Heart left ventricle (tissue), 13 donors: ENCODE results near the gene LMCD1.

Experiments
- POLR2A ChIP-seq, 2 donors: fragments of 450-650 bp; IDR thresholded peaks; one replicate each; pipeline ENCODE4 v1.6.1; 2017; ENCODE audit warnings: antibody characterized with exemption in 2 of 2, mild to moderate bottlenecking in 2 of 2, moderate library complexity in 2 of 2
- TF ChIP-seq, protein P1 (sequence below), 12 donors: fragments of 200-600 bp; sonication (generic) in 4 of 12; IDR thresholded peaks; one replicate each; pipeline versions ENCODE4 v1.5.0 to v1.8.0; 2018 to 2022; ENCODE audit warnings: antibody characterized with exemption in 12 of 12, mild to moderate bottlenecking in 5 of 12
- donor health status: ischemic (EF 13 %, LVEDD 7.1; RV severe dilation, severe dysfunction).
- donor health status: DM: no; HTN: yes; CAD: no.
- donor health status: DM: no; HTN: no; CAD: no.
- donor health status: ischemic (EF 25% LVEDD 6.9; RV normal size, moderate dysfunction).
- donor health status: ischemic (EF 25% LVEDD 5.7; RV mildly dilated, moderate dysfunction).
- donor health status: ischemic (EF 35%, LVEDD 5.7; RV mildly dilated, moderate dysfunction).
- donor health status: nonischemic (EF 11% LVEDD 7.7; RV severe dilation, severe dysfunction).
- donor health status: DM: yes; HTN: yes; CAD: no.
- donor health status: PGD.
- donor health status: ischemic (EF 29% LVEDD 5.4; RV normal size, mild dysfunction).
- donor health status: nonischemic (EF 23%, LVEDD 6.1; RV moderate dilation, normal function).

DNA sequence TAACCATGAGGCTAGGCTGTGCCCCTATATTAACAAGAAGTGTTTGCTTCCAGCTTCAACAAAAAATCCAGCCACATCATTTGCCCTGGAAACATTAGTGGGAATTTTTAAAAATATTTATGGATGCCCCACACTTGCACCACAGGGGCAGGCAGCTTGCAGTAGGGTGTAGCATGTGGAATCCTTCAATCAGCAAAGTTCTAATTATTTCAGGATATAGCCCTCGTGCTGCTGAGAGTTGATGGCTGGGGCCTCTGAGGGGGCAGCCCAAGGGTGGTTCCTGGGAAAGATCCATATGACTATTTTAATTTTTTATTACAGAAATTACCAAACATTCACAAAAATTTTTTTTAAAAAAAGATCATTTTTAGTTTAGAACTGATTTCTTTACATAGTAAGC, 35.1 kb upstream of the LMCD1 start:
- TF ChIP-seq, protein P1, sequence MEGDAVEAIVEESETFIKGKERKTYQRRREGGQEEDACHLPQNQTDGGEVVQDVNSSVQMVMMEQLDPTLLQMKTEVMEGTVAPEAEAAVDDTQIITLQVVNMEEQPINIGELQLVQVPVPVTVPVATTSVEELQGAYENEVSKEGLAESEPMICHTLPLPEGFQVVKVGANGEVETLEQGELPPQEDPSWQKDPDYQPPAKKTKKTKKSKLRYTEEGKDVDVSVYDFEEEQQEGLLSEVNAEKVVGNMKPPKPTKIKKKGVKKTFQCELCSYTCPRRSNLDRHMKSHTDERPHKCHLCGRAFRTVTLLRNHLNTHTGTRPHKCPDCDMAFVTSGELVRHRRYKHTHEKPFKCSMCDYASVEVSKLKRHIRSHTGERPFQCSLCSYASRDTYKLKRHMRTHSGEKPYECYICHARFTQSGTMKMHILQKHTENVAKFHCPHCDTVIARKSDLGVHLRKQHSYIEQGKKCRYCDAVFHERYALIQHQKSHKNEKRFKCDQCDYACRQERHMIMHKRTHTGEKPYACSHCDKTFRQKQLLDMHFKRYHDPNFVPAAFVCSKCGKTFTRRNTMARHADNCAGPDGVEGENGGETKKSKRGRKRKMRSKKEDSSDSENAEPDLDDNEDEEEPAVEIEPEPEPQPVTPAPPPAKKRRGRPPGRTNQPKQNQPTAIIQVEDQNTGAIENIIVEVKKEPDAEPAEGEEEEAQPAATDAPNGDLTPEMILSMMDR (IDR thresholded peaks at IDR 0.05) = no peak
- TF ChIP-seq POLR2A (IDR thresholded peaks at IDR 0.05) = no peak
